Measurements from ENCODE around the gene NFAT5.
A peak's percentile ranks its signal among the peaks of the same experiment; 100 is the strongest.
"Not testable (repeated sequence)": the region's sequence is repeated elsewhere in the genome, so short reads cannot be mapped to it uniquely, and the experiment has no call there.

The NFAT5 gene

GRCh38 chr16:69555867-69556266, 9.9 kb upstream of the NFAT5 start:
- DNase-seq = no peak

GRCh38 chr16:69559164-69559563, 6.6 kb upstream of the NFAT5 start:
- no peak for DNase-seq

GRCh38 chr16:69561367-69561766, 4.4 kb upstream of the NFAT5 start:
- DNase-seq = not testable (repeated sequence)

- no peak for DNase-seq
Observed at GRCh38 chr16:69561901-69562300, 3.9 kb upstream of the NFAT5 start.

- DNase-seq = no peak
Observed at GRCh38 chr16:69562813-69563212, 3.0 kb upstream of the NFAT5 start.

- DNase-seq = peak; percentile 57 to 90 (median 75)
Observed at GRCh38 chr16:69563605-69564580, 1.9 kb upstream of the NFAT5 start.

GRCh38 chr16:69564845-69565670, 708 bp upstream of the NFAT5 start:
- DNase-seq = no peak

GRCh38 chr16:69566240-69566980, 644 bp downstream of the NFAT5 start:
- peak; percentile 44 to 75 (median 60) for DNase-seq

- DNase-seq = peak in 2 of 4 experiments; percentile 4 to 35
Observed at GRCh38 chr16:69566981-69567680, 1.4 kb downstream of the NFAT5 start.

GRCh38 chr16:69568676-69569075, 2.9 kb downstream of the NFAT5 start:
- DNase-seq = no peak

GRCh38 chr16:69578771-69579170, 13.0 kb downstream of the NFAT5 start:
- DNase-seq = not testable (repeated sequence)

- no peak for DNase-seq
Observed at GRCh38 chr16:69579783-69580481, 14.2 kb downstream of the NFAT5 start.

- DNase-seq = no peak
Observed at GRCh38 chr16:69581297-69581696, 15.5 kb downstream of the NFAT5 start.

GRCh38 chr16:69584493-69584892, 18.7 kb downstream of the NFAT5 start:
- DNase-seq = not testable (repeated sequence)

- DNase-seq = peak; percentile 38 to 71 (median 51)
Observed at GRCh38 chr16:69589434-69590269, 23.9 kb downstream of the NFAT5 start.

- DNase-seq = no peak
Observed at GRCh38 chr16:69590590-69590989, 24.8 kb downstream of the NFAT5 start.

GRCh38 chr16:69593751-69594255, 28.0 kb downstream of the NFAT5 start:
- DNase-seq = no peak

GRCh38 chr16:69595127-69596036, 29.6 kb downstream of the NFAT5 start:
- no peak for DNase-seq

- DNase-seq = no peak
Observed at GRCh38 chr16:69596801-69597200, 31.0 kb downstream of the NFAT5 start.
